ENCODE data around the gene GPC6.

- TF ChIP-seq CTCF (IDR thresholded peaks at IDR 0.05; ENCODE audit: low read depth, low read length) = no peak
- no peak for TF ChIP-seq EZH2phosphoT487 (IDR thresholded peaks at IDR 0.05; ENCODE audit: low read depth)
Measured at GRCh38 chr13:93824286-93824685, 597.7 kb downstream of the GPC6 start.
